GM19438 (cell line): Measurements from ENCODE around the gene FZD1.

Source experiments
- ATAC-seq: cut with Tn5 transposase; IDR thresholded peaks from one replicate; pipeline ENCODE4 v1.9.1; 2021; ENCODE audit warnings: low read depth; ENCODE audit not compliant: unreplicated experiment

The FZD1 gene

GRCh38 chr7:91264924-91265681 lies 870 bp downstream of the FZD1 start:
- ATAC-seq: peak; percentile 40

- no peak for ATAC-seq
Observed at GRCh38 chr7:91265693-91266066, 1.4 kb downstream of the FZD1 start.

GRCh38 chr7:91266067-91266688 lies 1.9 kb downstream of the FZD1 start:
- ATAC-seq: no peak

GRCh38 chr7:91266689-91267090 lies 2.5 kb downstream of the FZD1 start:
- ATAC-seq: no peak

GRCh38 chr7:91267171-91267955 lies 3.1 kb downstream of the FZD1 start:
- no peak for ATAC-seq

- ATAC-seq: no peak
Observed at GRCh38 chr7:91270372-91270771, 6.1 kb downstream of the FZD1 start.

- ATAC-seq: peak; percentile 63
Observed at GRCh38 chr7:91276909-91277308, 12.7 kb downstream of the FZD1 start.

GRCh38 chr7:91280185-91280584 lies 16.0 kb downstream of the FZD1 start:
- no peak for ATAC-seq

- no peak for ATAC-seq
Observed at GRCh38 chr7:91280604-91281003, 16.4 kb downstream of the FZD1 start.

GRCh38 chr7:91285696-91286355 lies 21.6 kb downstream of the FZD1 start:
- ATAC-seq: no peak

- ATAC-seq: no peak
Observed at GRCh38 chr7:91286432-91286831, 22.2 kb downstream of the FZD1 start.

- ATAC-seq: no peak
Observed at GRCh38 chr7:91287371-91288084, 23.3 kb downstream of the FZD1 start.

GRCh38 chr7:91288208-91288824 lies 24.1 kb downstream of the FZD1 start:
- peak; percentile 62 for ATAC-seq

GRCh38 chr7:91289633-91290254 lies 25.5 kb downstream of the FZD1 start:
- ATAC-seq: no peak

GRCh38 chr7:91291302-91291701 lies 27.1 kb downstream of the FZD1 start:
- no peak for ATAC-seq

GRCh38 chr7:91291902-91292301 lies 27.7 kb downstream of the FZD1 start:
- ATAC-seq: no peak

- ATAC-seq: no peak
Observed at GRCh38 chr7:91292506-91292905, 28.3 kb downstream of the FZD1 start.

GRCh38 chr7:91293136-91293535 lies 28.9 kb downstream of the FZD1 start:
- no peak for ATAC-seq

- no peak for ATAC-seq
Observed at GRCh38 chr7:91293840-91294239, 29.6 kb downstream of the FZD1 start.
